ENCODE measurements around the gene SH2B3. TPM values are rescaled to one million over a fixed set of nuclear protein-coding genes. Genes with fewer than 3 reads are reported as not detected.

The SH2B3 gene
- total and polyA plus RNA-seq, 9 of the 15 experiments (the other 6 are each of a cell fraction or from before 2014, with no cell fraction given) = 10.8 to 75.3 (median 37.4) TPM

GRCh38 chr12:111405149-111405858 lies 419 bp upstream of the SH2B3 start (continued):
- TF ChIP-seq CREB1 (IDR thresholded peaks at IDR 0.05) (peak; percentile 65), CREB1 (CRISPR knock-in tag; IDR thresholded peaks at IDR 0.05) (0 out of 2 replicates have a peak, but pooled peaks have one; percentile 65), MAZ (CRISPR knock-in tag; conservative IDR thresholded peaks at IDR 0.05 in 1 of 2, IDR thresholded peaks at IDR 0.05 in 1 of 2) (peak; percentile 94 to 97), SOX6 (IDR thresholded peaks at IDR 0.05) (peak; percentile 70), L3MBTL2 (IDR thresholded peaks at IDR 0.05) (peak; percentile 75), SAFB (IDR thresholded peaks at IDR 0.05; ENCODE audit: borderline replicate concordance, low read depth, low read length) (0 out of 2 replicates have a peak, but pooled peaks have one; percentile 27), ARID1B (IDR thresholded peaks at IDR 0.05) (peak; percentile 92), ZNF764 (CRISPR knock-in tag; IDR thresholded peaks at IDR 0.05; ENCODE audit: low read depth) (no peak), KAT7 (CRISPR knock-in tag; IDR thresholded peaks at IDR 0.05; ENCODE audit: borderline replicate concordance) (peak; percentile 58; the same call in 1 of the 2 replicates), KLF1 (tag; IDR thresholded peaks at IDR 0.05) (peak; percentile 92), CEBPB (tag; IDR thresholded peaks at IDR 0.05) (peak; percentile 98), THRB (CRISPR knock-in tag; conservative IDR thresholded peaks at IDR 0.05) (peak; percentile 62; the same call in 1 of the 2 replicates), POLR2A (conservative IDR thresholded peaks at IDR 0.05) (peak; percentile 88), ZBED1 (IDR thresholded peaks at IDR 0.05) (peak; percentile 60; the same call in 1 of the 2 replicates), KDM1A (IDR thresholded peaks at IDR 0.05) (peak in 1 of 2 experiments; percentile 74; a peak in 3 of 4 replicates), TBL1XR1 (IDR thresholded peaks at IDR 0.05; ENCODE audit: low read length in 2 of 2) (peak; percentile 31 to 69; a peak in 2 of 4 replicates), RBM22 (IDR thresholded peaks at IDR 0.05; ENCODE audit: low read depth, low read length, poor library complexity, severe bottlenecking) (peak; percentile 83), PTTG1 (tag; IDR thresholded peaks at IDR 0.05; ENCODE audit: low read depth) (no peak)
- TF ChIP-seq, protein P1, sequence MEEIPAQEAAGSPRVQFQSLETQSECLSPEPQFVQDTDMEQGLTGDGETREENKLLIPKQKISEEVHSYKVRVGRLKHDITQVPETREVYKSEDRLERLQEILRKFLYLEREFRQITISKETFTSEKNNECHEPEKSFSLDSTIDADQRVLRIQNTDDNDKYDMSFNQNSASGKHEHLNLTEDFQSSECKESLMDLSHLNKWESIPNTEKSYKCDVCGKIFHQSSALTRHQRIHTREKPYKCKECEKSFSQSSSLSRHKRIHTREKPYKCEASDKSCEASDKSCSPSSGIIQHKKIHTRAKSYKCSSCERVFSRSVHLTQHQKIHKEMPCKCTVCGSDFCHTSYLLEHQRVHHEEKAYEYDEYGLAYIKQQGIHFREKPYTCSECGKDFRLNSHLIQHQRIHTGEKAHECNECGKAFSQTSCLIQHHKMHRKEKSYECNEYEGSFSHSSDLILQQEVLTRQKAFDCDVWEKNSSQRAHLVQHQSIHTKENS (CRISPR knock-in tag; IDR thresholded peaks at IDR 0.05) = no peak
- TF ChIP-seq, protein P2, sequence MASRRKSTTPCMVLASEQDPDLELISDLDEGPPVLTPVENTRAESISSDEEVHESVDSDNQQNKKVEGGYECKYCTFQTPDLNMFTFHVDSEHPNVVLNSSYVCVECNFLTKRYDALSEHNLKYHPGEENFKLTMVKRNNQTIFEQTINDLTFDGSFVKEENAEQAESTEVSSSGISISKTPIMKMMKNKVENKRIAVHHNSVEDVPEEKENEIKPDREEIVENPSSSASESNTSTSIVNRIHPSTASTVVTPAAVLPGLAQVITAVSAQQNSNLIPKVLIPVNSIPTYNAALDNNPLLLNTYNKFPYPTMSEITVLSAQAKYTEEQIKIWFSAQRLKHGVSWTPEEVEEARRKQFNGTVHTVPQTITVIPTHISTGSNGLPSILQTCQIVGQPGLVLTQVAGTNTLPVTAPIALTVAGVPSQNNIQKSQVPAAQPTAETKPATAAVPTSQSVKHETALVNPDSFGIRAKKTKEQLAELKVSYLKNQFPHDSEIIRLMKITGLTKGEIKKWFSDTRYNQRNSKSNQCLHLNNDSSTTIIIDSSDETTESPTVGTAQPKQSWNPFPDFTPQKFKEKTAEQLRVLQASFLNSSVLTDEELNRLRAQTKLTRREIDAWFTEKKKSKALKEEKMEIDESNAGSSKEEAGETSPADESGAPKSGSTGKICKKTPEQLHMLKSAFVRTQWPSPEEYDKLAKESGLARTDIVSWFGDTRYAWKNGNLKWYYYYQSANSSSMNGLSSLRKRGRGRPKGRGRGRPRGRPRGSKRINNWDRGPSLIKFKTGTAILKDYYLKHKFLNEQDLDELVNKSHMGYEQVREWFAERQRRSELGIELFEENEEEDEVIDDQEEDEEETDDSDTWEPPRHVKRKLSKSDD (conservative IDR thresholded peaks at IDR 0.05; ENCODE audit: low read length) = no peak
- TF ChIP-seq, protein P3, sequence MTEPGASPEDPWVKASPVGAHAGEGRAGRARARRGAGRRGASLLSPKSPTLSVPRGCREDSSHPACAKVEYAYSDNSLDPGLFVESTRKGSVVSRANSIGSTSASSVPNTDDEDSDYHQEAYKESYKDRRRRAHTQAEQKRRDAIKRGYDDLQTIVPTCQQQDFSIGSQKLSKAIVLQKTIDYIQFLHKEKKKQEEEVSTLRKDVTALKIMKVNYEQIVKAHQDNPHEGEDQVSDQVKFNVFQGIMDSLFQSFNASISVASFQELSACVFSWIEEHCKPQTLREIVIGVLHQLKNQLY (CRISPR knock-in tag; conservative IDR thresholded peaks at IDR 0.05) = no peak
